OCI-LY7 (cell line): ENCODE data around the gene ABCA10.

Experiments
- CTCF ChIP-seq: fragments of 200-600 bp; sonication (generic); conservative IDR thresholded peaks from 2 replicates; pipeline ENCODE4 v1.5.1; 2014; ENCODE audit warnings: mild to moderate bottlenecking, antibody characterized with exemption, low read length, moderate library complexity, mixed read lengths
- EZH2phosphoT487 ChIP-seq: fragments of 200-600 bp; sonication (generic); IDR thresholded peaks from 2 replicates; pipeline ENCODE4 v1.6.1; 2018; ENCODE audit warnings: low read depth, borderline replicate concordance, mild to moderate bottlenecking, mixed run types, antibody characterized with exemption, low read length, moderate library complexity, mixed read lengths

GRCh38 chr17:69228018-69228417 is 606 bp downstream of the ABCA10 start:
- TF ChIP-seq CTCF (no peak), EZH2phosphoT487 (no peak)
